CD4-positive, alpha-beta T cell treated with Interleukin-2 at 100 ng/mL for 4 hours (primary cell): ENCODE results near the gene CENPV.
"Not testable (repeated sequence)": the region's sequence is repeated elsewhere in the genome, so short reads cannot be mapped to it uniquely, and the experiment has no call there.

Experiments used
- DNase-seq: peaks from one replicate; pipeline ENCODE4 v3.0.0-alpha.2; 2020; ENCODE audit warnings: low spot score

Gene CENPV

GRCh38 chr17:16313139-16314090 is 39.9 kb downstream of the CENPV start:
- DNase-seq, result no peak

- not testable (repeated sequence) for DNase-seq
Observed at GRCh38 chr17:16312061-16312460, 41.2 kb downstream of the CENPV start.

- DNase-seq, result no peak
Observed at GRCh38 chr17:16306211-16306610, 47.1 kb downstream of the CENPV start.

GRCh38 chr17:16304830-16305229 is 48.4 kb downstream of the CENPV start:
- DNase-seq, result no peak

- DNase-seq, result no peak
Observed at GRCh38 chr17:16302856-16303255, 50.4 kb downstream of the CENPV start.

GRCh38 chr17:16301963-16302855 is 51.1 kb downstream of the CENPV start:
- DNase-seq, result no peak

GRCh38 chr17:16300554-16300953 is 52.7 kb downstream of the CENPV start:
- no peak for DNase-seq

GRCh38 chr17:16298140-16298662 is 55.1 kb downstream of the CENPV start:
- DNase-seq, result no peak

GRCh38 chr17:16297367-16298139 is 55.7 kb downstream of the CENPV start:
- DNase-seq, result no peak

GRCh38 chr17:16296072-16296471 is 57.2 kb downstream of the CENPV start:
- DNase-seq, result peak; percentile 22

GRCh38 chr17:16294560-16294959 is 58.7 kb downstream of the CENPV start:
- DNase-seq, result no peak

GRCh38 chr17:16293931-16294330 is 59.3 kb downstream of the CENPV start:
- DNase-seq, result no peak
